ENCODE data around the gene SUCO. TPM values are rescaled to one million over a fixed set of nuclear protein-coding genes. Genes with fewer than 3 reads are reported as not detected.

Gene SUCO
- total RNA-seq, 1 donor: 41.6 TPM

DNA sequence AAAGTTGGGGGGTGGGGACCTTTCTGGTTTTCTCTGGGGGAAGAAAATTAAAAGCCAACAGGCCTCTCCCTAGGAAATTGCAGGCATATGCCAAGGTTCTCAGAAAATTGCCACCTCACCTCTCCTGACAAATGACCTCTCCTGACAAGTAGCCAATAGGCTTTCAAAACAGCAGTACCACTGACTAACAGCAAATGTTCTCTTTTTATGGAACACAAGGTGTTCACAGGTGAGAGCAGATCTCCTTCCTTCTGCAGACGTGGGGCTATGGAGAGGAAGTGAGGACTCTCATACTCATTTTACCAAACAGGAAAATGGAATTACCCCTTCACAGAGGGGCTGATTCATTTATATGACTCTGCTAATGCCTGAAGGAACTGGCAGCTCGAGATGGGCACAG is 32.7 kb upstream of the SUCO start:
- Histone ChIP-seq H3K4me2 (ENCODE audit: insufficient read depth, low read length) (no peak overlapping the region), H2AFZ (ENCODE audit: low read length) (no peak overlapping the region), H3K79me2 (ENCODE audit: insufficient read depth, low read length) (no peaks in the 10 kb centered on the region), H3K36me3 (ENCODE audit: insufficient read depth, low read length) (no peaks in the 10 kb centered on the region), H3K9me3 (ENCODE audit: low read depth, low read length) (no peaks in the 10 kb centered on the region), H3K27ac (ENCODE audit: low read depth, low read length) (no peak overlapping the region), H3K27me3 (ENCODE audit: insufficient read depth, low read length) (peaks cover 6% of the 10 kb centered on the region), H3K4me1 (ENCODE audit: insufficient read depth, low read length) (peaks cover 10% of the 10 kb centered on the region), H3K4me3 (ENCODE audit: insufficient read depth, low read length) (no peak overlapping the region), H4K20me1 (ENCODE audit: insufficient read depth, low read length) (no peaks in the 10 kb centered on the region)
- TF ChIP-seq, protein P1, sequence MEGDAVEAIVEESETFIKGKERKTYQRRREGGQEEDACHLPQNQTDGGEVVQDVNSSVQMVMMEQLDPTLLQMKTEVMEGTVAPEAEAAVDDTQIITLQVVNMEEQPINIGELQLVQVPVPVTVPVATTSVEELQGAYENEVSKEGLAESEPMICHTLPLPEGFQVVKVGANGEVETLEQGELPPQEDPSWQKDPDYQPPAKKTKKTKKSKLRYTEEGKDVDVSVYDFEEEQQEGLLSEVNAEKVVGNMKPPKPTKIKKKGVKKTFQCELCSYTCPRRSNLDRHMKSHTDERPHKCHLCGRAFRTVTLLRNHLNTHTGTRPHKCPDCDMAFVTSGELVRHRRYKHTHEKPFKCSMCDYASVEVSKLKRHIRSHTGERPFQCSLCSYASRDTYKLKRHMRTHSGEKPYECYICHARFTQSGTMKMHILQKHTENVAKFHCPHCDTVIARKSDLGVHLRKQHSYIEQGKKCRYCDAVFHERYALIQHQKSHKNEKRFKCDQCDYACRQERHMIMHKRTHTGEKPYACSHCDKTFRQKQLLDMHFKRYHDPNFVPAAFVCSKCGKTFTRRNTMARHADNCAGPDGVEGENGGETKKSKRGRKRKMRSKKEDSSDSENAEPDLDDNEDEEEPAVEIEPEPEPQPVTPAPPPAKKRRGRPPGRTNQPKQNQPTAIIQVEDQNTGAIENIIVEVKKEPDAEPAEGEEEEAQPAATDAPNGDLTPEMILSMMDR (IDR thresholded peaks at IDR 0.05; ENCODE audit: extremely low read depth, low read depth, low read length): no peak
- no peak for DNase-seq (ENCODE audit: insufficient read length, low spot score, missing footprints)

DNA sequence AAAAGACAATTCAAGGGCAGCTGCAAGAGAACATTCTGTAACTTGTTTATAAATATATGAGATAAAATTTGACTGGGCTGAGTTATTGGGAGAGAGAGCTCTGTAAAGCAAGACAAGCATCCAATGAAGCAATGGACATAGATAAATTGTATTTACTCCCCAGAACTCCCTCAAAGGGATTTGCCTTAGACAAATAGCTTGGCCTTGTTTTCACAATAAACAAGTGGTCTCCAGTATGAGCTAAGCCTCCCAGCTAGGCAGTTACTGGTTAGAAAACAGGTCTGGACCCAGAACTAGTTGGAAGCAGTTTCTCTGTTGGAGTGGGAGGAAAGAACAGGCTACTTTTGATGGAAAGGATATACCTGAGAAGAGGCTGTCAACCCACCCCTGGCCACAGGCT is 25.2 kb upstream of the SUCO start:
- Histone ChIP-seq H3K27ac (ENCODE audit: low read depth, low read length) (no peak overlapping the region), H3K36me3 (ENCODE audit: insufficient read depth, low read length) (no peaks in the 10 kb centered on the region), H3K79me2 (ENCODE audit: insufficient read depth, low read length) (no peaks in the 10 kb centered on the region), H3K4me1 (ENCODE audit: insufficient read depth, low read length) (no peaks in the 10 kb centered on the region), H2AFZ (ENCODE audit: low read length) (no peak overlapping the region), H3K4me3 (ENCODE audit: insufficient read depth, low read length) (no peak overlapping the region), H3K9me3 (ENCODE audit: low read depth, low read length) (no peaks in the 10 kb centered on the region), H4K20me1 (ENCODE audit: insufficient read depth, low read length) (no peaks in the 10 kb centered on the region), H3K27me3 (ENCODE audit: insufficient read depth, low read length) (peaks cover 4% of the 10 kb centered on the region), H3K4me2 (ENCODE audit: insufficient read depth, low read length) (no peak overlapping the region)
- DNase-seq (ENCODE audit: insufficient read length, low spot score, missing footprints): no peak
- TF ChIP-seq, protein P1 (IDR thresholded peaks at IDR 0.05; ENCODE audit: extremely low read depth, low read depth, low read length): no peak

DNA sequence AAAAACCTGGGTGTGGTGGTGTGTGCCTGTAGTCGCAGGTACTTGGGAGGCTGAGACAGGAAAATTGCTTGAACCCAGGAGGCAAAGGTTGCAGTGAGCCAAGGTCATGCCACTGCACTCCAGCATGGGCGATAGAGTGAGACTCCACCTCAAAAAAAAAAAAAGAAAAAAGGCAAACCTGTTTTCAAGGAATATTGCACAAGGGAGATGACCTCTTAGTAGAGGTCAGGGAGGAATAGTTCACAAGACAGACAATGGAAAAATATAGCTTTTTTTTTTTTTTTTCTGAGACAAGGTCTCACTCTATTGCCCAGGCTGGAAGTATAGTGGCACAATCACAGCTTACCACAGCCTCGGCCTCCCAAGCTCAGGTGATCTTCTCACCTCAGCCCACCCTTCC is 22.5 kb upstream of the SUCO start:
- Histone ChIP-seq H2AFZ (ENCODE audit: low read length) (no peak overlapping the region), H3K36me3 (ENCODE audit: insufficient read depth, low read length) (no peaks in the 10 kb centered on the region), H3K27ac (ENCODE audit: low read depth, low read length) (no peak overlapping the region), H3K4me2 (ENCODE audit: insufficient read depth, low read length) (no peak overlapping the region), H4K20me1 (ENCODE audit: insufficient read depth, low read length) (no peaks in the 10 kb centered on the region), H3K4me3 (ENCODE audit: insufficient read depth, low read length) (no peak overlapping the region), H3K27me3 (ENCODE audit: insufficient read depth, low read length) (no peaks in the 10 kb centered on the region), H3K9me3 (ENCODE audit: low read depth, low read length) (no peaks in the 10 kb centered on the region), H3K79me2 (ENCODE audit: insufficient read depth, low read length) (no peaks in the 10 kb centered on the region), H3K4me1 (ENCODE audit: insufficient read depth, low read length) (no peaks in the 10 kb centered on the region)
- DNase-seq (ENCODE audit: insufficient read length, low spot score, missing footprints): no peak
- TF ChIP-seq, protein P1 (IDR thresholded peaks at IDR 0.05; ENCODE audit: extremely low read depth, low read depth, low read length): no peak

DNA sequence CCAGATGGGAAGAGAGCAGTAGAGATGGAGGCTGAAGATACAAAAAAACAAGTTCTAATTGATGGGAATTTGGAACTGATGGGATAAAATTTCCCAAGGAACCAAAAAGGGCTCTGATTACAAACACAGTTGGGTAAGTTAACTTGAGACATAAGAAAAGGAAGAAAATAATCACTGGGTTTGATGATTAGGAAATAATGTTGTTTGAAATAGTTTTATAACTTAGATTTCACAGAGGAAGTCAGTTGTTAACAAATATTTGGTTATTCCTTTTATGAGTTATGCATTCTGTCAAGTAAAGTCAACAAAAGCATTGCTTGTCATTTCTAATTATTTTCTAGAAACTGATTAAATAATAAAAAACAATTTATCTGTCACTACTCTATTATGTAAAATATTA is 20.4 kb upstream of the SUCO start:
- H3K27ac ChIP-seq (ENCODE audit: low read depth, low read length): no peak overlapping the region
- no peaks in the 10 kb centered on the region for H3K9me3 ChIP-seq (ENCODE audit: low read depth, low read length)
- H3K79me2 ChIP-seq (ENCODE audit: insufficient read depth, low read length): no peaks in the 10 kb centered on the region
- no peaks in the 10 kb centered on the region for H3K27me3 ChIP-seq (ENCODE audit: insufficient read depth, low read length)
- TF ChIP-seq, protein P1 (IDR thresholded peaks at IDR 0.05; ENCODE audit: extremely low read depth, low read depth, low read length): no peak
- H2AFZ ChIP-seq (ENCODE audit: low read length): no peak overlapping the region
- no peak for DNase-seq (ENCODE audit: insufficient read length, low spot score, missing footprints)
- no peaks in the 10 kb centered on the region for H3K4me1 ChIP-seq (ENCODE audit: insufficient read depth, low read length)
- no peak overlapping the region for H3K4me3 ChIP-seq (ENCODE audit: insufficient read depth, low read length)
- no peaks in the 10 kb centered on the region for H3K36me3 ChIP-seq (ENCODE audit: insufficient read depth, low read length)
- no peaks in the 10 kb centered on the region for H4K20me1 ChIP-seq (ENCODE audit: insufficient read depth, low read length)
- H3K4me2 ChIP-seq (ENCODE audit: insufficient read depth, low read length): no peak overlapping the region
